HG03064 (cell line): Measurements from ENCODE around the gene SLC15A2.
"Not testable (repeated sequence)": the region's sequence is repeated elsewhere in the genome, so short reads cannot be mapped to it uniquely, and the experiment has no call there.

ENCODE experiments used
- ATAC-seq: cut with Tn5 transposase; IDR thresholded peaks from one replicate; pipeline ENCODE4 v1.9.1; 2021; ENCODE audit warnings: low read depth; ENCODE audit not compliant: unreplicated experiment

SLC15A2 gene, protein sequence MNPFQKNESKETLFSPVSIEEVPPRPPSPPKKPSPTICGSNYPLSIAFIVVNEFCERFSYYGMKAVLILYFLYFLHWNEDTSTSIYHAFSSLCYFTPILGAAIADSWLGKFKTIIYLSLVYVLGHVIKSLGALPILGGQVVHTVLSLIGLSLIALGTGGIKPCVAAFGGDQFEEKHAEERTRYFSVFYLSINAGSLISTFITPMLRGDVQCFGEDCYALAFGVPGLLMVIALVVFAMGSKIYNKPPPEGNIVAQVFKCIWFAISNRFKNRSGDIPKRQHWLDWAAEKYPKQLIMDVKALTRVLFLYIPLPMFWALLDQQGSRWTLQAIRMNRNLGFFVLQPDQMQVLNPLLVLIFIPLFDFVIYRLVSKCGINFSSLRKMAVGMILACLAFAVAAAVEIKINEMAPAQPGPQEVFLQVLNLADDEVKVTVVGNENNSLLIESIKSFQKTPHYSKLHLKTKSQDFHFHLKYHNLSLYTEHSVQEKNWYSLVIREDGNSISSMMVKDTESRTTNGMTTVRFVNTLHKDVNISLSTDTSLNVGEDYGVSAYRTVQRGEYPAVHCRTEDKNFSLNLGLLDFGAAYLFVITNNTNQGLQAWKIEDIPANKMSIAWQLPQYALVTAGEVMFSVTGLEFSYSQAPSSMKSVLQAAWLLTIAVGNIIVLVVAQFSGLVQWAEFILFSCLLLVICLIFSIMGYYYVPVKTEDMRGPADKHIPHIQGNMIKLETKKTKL

DNA sequence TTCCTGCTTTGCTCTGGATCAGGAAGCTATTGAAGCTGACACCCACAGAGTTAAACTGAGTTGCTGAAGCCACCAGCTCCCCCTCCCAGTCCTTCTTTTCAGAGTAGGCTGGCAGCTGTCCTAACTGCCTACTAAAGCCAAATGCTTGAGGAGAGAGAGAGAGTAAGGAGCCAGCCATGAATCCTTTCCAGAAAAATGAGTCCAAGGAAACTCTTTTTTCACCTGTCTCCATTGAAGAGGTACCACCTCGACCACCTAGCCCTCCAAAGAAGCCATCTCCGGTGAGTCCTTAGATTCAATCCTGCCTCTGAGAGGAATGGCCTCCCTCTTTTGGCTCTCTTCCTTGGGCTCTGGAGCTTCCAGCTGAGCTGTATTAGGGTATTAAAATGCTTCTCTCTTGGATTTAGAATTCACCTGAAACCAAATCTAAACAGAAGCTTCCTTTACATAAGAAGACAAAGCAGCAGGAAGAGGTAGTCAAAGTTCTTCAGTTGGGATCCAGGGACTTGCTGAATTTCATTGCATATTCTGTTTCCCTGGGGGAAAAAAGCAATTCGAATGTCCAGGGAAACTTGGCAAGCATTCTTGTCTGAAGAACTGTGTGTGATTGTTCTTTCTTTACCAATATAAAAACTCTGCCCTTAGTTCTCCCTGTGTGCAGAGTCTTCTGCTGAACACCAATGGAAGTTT is at the start of gene SLC15A2:
Gene SLC15A2 (plus strand): TSS at position 101 of the 690 bp plus-strand sequence. CDS start 76 bp downstream, at position 177.
- no peak for ATAC-seq

DNA sequence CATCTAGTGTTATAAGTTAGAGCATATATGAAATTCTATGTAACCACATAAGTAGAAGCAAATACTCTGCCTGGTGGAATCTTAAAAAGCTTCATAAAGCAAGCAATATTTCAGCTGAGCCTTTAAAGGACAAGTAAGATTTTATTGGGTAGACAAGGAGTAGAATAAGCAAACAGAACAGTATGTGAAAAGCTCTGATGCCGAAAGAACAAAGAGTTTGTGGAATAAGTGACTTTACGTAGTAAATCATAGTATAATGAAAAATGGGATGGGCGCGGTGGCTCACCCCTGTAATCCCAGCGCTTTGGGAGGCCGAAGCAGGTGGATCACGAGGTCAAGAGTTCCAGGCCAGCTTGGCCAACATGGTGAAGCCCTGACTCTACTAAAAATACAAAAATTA is 49.3 kb upstream of the SLC15A2 start:
- ATAC-seq: no peak

DNA sequence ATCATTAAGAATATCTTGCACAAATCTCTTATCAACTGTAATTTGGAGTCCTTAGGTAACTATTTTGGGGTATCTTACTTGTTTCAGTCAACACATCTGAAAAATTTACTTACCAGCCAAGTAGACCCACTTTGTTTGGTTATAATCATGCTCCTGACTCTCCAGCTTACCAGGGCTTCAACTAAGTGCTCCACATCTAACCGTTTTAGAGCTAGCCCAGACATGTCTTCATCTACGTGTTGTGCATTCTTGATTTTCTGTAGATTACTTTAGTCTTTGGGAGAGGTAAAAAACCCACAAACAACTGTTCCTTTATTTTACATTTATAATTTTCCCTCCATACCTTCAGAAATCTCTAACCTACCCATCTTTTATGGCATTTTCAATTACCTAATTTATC is 41.9 kb upstream of the SLC15A2 start:
- ATAC-seq: no peak

DNA sequence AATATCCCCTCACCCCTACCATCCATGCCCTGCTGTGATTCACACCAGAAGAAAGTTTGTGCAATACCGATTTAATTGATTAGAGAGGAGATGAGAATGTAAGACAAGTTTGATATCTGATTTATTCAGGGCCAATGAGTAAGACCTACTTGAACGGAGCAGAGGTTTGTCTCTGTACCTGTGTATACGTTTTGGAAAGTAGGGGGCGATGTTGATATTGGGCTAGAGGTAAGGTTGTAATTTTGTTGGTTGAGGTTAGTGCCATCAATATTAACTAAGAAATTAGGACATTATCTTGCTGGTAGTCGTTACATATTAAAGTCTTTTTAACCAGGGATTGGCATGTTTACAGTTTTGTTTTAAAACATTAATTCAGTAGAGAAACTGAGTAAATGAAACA is 38.6 kb upstream of the SLC15A2 start:
- ATAC-seq: no peak

DNA sequence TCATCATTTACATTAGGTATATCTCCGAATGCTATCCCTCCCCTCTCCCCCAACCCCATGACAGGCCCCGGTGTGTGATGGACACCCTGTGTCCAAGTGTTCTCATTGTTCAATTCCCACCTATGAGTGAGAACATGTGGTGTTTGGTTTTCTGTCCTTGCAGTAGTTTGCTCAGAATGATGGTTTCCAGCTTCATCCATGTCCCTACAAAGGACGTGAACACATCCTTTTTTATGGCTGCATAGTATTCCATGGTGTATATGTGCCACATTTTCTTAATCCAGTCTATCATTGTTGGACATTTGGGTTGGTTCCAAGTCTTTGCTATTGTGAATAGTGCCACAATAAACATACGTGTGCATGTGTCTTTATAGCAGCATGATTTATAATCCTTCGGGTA is 36.4 kb upstream of the SLC15A2 start:
- not testable (repeated sequence) for ATAC-seq

DNA sequence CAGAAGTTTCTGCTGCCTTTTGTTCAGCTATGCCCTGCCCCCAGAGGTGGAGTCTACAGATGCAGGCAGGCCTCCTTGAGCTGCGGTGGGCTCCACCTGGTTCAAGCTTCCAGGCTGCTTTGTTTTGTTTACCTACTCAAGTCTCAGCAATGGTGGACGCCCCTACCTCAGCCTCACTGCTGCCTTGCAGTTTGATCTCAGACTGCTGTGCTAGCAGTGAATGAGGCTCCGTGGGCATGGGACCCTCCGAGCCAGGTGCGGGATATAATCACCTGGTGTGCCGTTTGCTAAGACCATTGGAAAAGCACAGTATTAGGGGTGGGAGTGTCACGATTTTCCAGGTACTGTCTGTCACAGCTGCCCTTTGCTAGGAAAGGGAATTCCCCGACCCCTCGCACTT is 31.0 kb upstream of the SLC15A2 start:
- ATAC-seq: not testable (repeated sequence)

DNA sequence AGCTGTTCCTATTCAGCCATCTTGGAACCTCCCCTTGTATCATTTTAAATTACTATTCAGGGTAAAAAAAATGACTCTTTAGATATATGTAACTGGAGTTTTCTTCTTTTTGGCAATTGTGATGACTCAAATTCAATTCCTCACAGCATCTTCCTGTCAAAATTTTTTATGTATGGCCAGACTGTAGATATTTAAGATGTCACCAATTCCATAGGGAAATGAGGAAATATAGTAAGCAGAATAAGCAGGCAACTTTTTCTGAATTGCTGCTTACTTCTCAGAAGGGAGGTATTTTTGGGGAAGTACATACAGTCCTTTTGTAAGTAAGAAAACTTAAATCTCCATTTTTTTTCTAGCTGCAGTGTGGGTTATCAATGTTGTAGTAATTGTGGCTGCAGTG is 30.4 kb upstream of the SLC15A2 start:
- no peak for ATAC-seq

DNA sequence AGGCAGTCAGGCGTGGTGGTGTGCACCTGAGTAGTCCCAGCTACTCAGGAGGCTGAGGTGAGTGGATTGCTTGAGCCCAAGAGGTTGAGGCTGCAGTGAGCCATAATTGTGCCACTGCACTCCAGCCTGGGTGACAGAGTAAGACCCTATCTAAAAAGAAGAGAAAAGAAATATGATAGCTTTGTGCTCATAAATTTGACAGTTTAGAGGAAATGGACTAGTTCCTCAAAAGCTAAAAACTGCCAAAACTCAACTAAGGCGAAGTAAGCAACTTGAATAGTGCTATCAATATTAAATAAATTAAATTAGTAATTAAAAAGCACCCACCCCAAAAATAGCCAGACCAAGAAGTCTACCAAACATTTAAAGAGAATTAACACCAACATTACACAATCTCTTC is 24.5 kb upstream of the SLC15A2 start:
- no peak for ATAC-seq

DNA sequence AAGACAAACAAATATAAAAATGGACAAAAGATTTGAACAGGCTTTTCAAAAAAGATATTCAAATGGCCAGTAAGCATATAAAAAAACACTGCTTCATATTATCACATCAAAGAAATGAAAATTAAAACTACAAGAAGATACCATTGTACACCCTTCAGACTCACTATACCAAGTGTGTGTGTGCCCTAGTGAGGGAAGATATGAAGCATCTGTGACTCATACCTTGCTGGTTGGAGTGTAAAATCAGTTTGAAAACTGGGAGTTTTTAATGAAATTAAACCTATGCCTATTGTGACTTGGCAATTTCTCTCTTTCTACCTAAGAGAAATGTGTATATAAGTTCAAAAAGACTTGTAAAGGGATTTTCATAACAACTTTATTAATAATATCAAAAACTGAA is 23.5 kb upstream of the SLC15A2 start:
- ATAC-seq: no peak

DNA sequence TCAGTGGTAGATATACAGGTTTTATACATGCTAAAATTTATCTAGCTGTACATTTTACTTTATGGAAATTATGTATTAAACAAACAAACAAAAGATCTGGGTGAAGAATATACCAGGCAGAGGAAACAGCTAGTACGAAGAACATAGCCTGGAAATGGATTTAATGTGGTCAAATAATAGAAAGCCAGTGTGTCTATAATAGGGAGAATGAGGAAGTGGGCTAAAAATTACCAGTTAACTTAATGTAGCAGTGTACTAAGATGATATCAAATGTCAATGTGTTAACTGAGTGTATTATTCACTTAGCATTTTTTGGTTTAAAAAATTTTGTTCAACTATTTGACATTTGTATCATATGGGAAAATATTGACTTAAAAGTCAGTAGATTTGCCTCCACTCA is 22.8 kb upstream of the SLC15A2 start:
- no peak for ATAC-seq

DNA sequence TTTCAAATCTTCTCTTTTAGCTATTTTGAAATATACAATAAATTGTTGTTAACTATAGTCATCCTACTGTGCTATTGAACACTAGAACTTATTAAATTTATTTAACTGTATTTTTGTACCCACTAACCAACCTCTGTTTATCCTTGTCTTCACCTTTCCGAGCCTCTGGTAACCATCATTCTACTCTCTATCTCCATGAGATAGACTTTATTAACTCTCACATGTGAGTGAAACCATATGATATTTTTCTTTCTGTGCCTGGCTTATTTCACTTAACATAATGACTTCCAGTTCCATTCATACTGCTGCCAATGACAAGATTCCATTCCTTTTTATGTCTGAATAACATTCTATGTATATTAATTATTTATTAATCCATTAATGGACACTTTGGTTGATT is 15.8 kb upstream of the SLC15A2 start:
- no peak for ATAC-seq

DNA sequence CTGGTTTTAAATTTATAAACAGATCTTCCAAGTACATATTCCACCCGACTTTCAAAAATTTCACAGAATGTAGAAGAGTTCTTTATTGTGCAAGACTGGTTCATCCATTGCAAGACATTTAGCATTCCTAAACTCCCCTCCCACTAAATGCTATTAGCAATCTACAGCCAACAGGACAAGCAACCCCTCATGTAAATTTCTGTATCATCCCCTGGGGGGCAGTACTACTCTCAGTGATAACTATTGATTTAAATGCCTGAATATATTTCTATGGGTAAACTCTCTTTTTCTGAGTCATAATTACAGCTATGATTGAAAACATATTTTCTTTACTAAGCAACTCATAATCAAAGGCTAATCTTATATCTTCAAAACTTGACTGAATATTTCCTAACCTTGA is 10.7 kb upstream of the SLC15A2 start:
- no peak for ATAC-seq

DNA sequence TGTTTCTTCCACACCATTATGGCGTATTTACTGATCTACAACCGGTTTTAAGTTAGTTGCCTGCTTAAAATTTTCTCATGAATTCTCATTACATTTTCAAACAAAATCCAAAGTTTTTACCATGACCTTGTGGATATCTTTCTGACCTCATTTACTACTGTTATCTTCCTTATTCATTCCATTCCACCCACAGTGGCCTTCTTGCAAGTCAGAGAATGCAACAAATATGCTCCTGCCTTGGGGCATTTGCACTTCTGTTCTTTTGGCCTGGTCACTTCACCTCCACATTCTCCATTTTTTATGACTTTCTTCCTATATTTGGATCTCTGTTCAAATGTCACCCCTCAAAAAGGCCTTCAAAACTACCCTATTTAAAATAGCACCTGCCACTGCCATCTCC is 8.8 kb upstream of the SLC15A2 start:
- no peak for ATAC-seq

DNA sequence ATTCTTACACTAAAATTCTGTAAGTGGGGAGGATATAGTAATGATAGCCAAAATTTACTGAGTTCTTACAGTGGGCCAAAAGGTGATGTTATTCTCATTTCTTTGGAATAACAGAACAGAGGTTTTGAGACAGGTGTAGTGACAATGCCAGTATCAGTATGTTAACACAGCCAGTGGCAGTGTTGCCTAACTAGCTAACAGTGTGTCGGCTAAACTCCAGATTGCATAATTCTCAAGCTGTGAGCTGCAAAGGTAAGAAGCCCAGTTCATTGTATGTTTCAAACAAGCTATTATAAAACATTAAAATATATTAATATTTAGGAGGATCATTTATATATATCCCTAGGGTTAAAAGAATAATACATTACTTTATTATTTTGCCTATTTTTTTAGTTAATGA is 920 bp downstream of the SLC15A2 start:
- ATAC-seq: no peak

DNA sequence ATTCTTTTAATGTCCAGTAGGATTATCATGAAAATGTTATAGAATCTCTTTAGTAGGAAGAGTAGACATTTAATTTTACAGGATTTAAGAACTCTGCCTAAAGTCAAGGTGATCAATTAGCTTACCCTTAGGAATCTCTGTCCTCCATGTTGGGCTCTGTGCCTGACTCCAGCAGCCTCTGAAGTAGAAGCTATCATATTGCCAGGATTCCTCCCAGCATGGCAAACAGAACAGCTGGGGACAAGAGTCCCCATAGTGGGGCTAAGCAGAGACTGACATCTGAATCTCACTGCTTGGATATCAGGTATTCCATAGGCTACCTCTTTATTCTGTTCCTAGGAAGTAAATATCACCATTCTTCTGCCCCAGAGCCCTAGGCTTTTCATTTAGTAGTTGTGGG is 1.5 kb downstream of the SLC15A2 start:
- ATAC-seq: no peak

DNA sequence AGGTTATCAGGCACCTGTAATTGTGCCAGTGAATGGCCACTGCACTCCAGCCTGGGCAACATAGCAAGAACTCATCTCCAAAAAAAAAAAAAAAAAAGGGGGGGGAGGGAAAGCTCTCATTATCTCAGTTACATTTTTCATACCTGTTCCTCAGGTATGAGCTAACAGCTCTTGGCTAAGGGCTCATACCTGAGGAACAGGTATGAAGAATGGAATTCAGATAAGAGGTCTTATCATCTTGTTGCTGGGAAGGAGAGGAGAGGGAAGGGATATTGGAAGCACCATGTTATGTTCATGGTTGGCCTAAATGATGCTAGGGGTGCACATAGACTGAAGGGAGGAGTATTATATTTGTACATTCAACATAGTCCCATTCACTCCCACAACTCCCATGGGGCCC is 2.6 kb downstream of the SLC15A2 start:
- ATAC-seq: no peak

DNA sequence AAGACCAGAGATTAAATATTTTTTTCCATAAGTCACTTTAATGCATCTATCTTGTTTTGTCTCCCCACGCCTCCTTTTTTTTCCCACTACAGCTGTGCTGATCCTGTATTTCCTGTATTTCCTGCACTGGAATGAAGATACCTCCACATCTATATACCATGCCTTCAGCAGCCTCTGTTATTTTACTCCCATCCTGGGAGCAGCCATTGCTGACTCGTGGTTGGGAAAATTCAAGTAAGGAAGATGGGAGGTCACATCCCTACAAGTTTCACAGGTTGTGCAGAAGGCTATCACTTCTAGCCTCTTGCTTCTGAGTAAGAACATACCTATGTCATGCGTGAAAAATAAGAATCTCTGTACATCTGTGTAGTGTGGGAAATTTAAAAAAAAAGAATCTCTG is 3.1 kb downstream of the SLC15A2 start:
- no peak for ATAC-seq

DNA sequence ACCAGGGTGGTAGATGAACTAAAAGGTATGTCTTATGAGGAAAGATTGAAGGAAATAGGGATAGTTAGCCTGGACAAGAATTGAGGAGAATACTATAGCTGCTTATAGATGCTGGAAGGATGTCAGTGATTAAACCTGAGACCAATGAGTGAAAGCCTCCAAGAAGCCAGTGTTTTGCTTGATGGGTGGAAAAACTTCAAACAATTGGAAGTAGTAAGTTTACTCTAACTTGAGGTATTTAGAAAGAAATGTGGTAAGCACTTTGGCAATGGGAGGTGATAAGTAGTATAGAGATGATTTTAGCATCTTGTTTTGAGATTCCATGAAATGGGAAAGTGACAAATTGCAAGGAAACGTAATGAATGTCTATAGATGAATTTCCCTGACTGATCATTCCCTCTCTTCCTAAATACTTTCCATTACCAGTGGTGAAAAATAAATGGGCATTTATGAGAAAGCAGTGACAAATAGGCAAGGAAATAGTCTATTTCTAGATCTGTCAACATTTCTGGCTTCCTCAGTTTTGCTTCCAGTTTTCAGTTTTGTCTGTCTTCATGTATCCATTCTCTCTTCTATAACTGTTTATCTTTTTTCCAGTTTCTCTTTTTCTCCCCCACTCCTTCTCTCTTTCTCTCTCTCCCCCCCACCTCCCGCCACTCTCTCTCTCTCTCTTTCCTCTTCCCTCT is 19.2 kb downstream of the SLC15A2 start:
- ATAC-seq: no peak

DNA sequence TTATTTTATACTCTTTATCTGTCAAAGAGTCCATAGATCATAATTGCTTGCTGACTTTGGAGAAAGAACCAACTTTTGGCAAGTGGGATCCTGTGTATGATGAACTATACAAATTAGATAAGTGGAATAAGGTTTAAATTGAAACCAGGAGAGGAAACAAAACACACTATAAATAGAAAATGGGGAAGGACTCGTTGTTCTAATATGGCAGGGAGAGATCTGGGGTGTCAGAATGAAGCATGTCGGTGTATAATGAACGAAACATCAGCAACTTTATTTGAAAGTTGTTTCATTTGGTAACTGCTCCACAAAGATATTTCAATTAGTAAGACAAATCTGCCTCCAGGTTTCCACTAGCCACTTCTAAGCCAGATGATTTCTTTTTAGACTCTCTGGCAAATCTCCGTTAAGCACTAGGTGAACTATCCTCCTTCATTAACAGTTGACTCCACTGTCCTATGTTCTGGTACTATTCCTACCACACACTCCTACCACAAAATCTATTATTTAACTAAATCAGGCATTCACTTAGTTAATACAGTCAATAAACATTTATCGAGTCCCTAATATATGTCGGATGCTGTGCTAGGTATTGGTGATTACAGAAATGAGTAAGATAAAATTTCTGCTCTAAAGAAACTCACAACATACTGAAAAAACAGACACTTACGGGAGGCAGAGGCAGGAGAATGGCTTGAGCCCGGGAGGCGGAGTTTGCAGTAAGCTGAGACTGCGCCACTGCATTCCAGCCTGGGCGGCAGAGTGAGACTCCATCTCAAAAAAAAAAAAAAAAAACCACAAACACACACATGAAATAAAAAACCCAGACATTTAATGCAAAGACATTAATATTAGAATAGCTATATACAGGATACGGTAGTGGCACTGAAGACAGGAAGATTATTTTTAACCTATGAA is 20.1 kb downstream of the SLC15A2 start:
- no peak for ATAC-seq

DNA sequence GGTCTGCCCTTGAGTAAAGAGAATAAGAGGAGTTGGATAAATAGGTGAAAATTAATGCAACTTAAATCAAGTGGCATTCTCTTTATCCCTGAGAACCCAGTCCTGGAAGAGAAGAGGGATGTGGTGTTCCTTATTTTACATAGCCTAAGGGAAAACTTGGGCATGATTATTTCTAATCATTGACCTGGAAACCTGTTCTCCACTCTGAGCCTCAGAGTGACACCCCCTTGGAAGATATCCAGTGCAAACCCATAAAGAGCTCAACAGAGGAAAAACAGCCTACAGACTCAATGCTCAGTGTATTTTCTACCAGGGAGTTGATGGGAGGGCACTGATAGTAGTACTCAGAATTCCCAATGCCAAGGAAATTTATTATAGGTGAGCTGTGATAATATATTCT is 22.0 kb downstream of the SLC15A2 start:
- ATAC-seq: no peak
